Suppressor macrophage treated with lipopolysaccharide for 1 hour (primary cell): ENCODE measurements around the gene SLC2A4.
A peak's percentile ranks its signal among the peaks of the same experiment; 100 is the strongest.
"Not testable (repeated sequence)": the region's sequence is repeated elsewhere in the genome, so short reads cannot be mapped to it uniquely, and the experiment has no call there.

ENCODE experiments used
- DNase-seq, 3 donors: peaks; one replicate each; pipeline ENCODE4 v3.0.0-alpha.2; 2020 to 2022

The SLC2A4 gene

DNA sequence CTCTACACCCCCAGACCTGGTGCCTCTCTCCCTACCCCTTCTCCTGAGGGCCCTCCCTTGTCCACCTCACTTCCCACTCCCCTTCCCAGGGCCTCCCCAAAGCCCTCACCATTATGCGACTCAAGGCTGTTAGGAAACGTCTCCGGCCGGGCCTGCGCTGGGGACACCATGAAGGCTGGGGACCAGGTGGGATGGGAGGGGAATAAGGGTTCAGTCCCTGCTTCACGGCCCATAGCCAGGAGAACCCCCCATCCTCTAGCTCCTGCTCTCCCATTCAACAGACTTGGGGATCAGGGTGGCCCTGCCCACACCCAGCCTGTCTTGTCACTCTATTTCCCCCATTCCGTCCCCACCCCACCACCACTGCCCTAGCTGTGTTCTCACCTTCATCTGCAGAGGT, 45.5 kb downstream of the SLC2A4 start:
- no peak for DNase-seq

- no peak for DNase-seq
These were observed 46.0 kb downstream of the SLC2A4 start for GRCh38 chr17:7327501-7327900.

GRCh38 chr17:7328009-7328408, 46.5 kb downstream of the SLC2A4 start:
- DNase-seq, result no peak

GRCh38 chr17:7328840-7329373, 47.4 kb downstream of the SLC2A4 start, which contains the start of gene NEURL4:
Gene NEURL4 (minus strand): TSS chr17:7329335. CDS start chr17:7329312, 23 bp downstream.
- DNase-seq, result peak in 1 of 3 donors; percentile 34

GRCh38 chr17:7329374-7329996, 48.0 kb downstream of the SLC2A4 start:
- DNase-seq, result peak; percentile 99

DNA sequence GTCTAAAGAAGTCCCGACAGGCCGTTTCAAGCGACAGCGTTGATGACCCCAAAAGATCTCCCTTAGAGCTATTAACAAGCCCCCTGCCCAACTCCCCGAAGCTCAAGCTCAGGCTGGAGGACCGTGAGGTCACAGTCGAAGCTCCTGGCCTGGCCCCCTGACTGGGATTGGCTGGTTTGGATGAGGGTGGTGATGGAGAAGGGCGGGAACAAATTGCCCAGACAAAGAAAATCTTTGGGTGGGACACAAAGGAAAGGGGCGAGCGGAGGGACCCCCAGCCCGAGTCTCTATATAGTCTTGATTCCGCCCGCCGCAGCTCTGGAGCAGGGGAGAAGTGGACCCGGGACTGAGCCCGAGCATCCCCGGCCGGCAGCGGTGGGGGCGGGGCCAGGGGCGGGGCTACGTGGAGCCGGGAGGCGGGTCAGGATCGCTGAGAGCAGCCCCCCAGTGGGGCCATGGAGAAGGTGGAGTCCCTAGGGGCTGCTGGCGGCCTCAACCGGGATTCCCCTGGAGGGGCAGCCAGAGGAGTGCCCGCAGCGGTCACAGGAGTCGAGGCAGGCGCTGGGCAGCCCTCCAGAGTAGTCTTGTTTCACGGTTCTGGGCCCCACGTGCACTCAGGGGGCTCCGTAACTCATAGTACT, 48.6 kb downstream of the SLC2A4 start:
- peak; percentile 79 to 90 (median 85) for DNase-seq

- no peak for DNase-seq
These were observed 49.1 kb downstream of the SLC2A4 start for GRCh38 chr17:7330638-7331015.

GRCh38 chr17:7332111-7332510, 50.6 kb downstream of the SLC2A4 start:
- no peak for DNase-seq

DNA sequence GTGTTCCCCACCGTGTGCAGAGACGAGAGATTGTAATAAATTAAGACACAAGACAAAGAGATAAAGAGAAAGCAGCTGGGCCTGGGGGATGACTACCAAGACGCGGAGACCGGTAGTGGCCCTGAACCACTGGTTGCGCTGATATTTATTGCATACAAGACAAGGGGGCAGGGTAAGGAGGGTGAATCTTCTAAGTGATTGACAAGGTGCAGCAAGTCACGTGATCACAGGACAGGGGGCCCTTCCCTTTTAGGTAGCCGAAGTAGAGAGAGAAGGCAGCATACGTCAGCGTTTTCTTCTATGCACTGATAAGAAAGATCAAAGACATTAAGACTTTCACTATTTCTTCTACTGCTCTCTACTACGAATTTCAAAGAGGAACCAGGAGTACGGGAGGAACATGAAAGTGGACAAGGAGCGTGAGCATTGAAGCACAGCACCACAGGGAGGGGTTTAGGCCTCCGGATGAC, 51.1 kb downstream of the SLC2A4 start:
- DNase-seq, result not testable (repeated sequence)

- no peak for DNase-seq
These were observed 53.5 kb downstream of the SLC2A4 start for GRCh38 chr17:7334938-7335538.

DNA sequence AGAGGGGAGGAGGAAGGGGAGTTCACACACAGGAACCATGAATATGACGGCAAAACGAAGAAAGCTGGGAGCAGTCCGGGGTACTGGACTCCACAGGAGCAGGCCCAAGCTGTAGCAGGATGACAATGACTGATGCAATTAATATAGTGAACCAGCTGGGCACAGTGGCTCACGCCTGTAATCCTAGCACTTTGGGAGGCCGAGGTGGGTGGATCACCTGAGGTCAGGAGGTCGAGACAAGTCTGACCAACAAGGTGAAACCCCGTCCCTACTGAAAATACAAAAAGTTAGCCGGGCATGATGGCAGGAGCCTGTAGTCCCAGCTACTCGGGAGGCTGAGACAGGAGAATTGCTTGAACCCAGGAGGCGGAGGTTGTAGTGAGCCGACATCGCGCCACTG, 54.2 kb downstream of the SLC2A4 start:
- DNase-seq, result not testable (repeated sequence)

- peak; percentile 29 to 65 (median 51) for DNase-seq
These were observed 55.0 kb downstream of the SLC2A4 start, which contains the start of gene ACAP1 for GRCh38 chr17:7336240-7337175. Gene ACAP1 (plus strand): TSS chr17:7336529. CDS start chr17:7336735, 206 bp downstream.

DNA sequence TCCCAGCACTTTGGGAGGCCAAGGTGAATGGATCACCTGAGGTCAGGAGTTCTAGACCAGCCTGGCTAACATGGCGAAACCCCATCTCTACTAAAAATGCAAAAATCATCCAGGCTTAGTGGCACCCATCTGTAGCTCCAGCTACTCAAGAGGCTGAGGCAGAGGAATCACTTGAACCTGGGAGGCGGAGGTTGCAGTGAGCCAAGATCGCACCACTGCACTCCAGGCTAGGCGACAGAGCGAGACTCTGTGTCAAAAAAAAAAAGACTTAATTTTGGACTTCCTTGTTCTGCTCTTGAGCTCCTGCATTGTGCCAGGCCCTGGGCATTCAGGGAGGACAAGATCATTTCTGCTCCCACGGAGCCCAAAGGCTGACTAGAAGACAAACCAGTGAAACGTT, 56.1 kb downstream of the SLC2A4 start:
- DNase-seq, result not testable (repeated sequence)
